GM23248 (cell line): ENCODE results near the gene CAMKMT.

Experiments
- EZH2 ChIP-seq: fragments of 200-600 bp; sonication (generic); IDR thresholded peaks from 2 replicates; pipeline ENCODE4 v1.6.1; 2018; ENCODE audit warnings: antibody characterized with exemption, mild to moderate bottlenecking; ENCODE audit not compliant: insufficient read depth, poor library complexity, severe bottlenecking
- EZH2phosphoT487 ChIP-seq: fragments of 200-600 bp; sonication (generic); IDR thresholded peaks from 2 replicates; pipeline ENCODE4 v1.6.1; 2018; ENCODE audit warnings: antibody characterized with exemption, moderate library complexity, mild to moderate bottlenecking, low read depth; ENCODE audit not compliant: insufficient read depth

- TF ChIP-seq EZH2 = no peak
- no peak for TF ChIP-seq EZH2phosphoT487
Measured at GRCh38 chr2:44329343-44329742, 32.4 kb upstream of the CAMKMT start.
